ENCODE data around the gene TBX6.
A peak's percentile ranks its signal among the peaks of the same experiment; 100 is the strongest.

Gene TBX6

DNA sequence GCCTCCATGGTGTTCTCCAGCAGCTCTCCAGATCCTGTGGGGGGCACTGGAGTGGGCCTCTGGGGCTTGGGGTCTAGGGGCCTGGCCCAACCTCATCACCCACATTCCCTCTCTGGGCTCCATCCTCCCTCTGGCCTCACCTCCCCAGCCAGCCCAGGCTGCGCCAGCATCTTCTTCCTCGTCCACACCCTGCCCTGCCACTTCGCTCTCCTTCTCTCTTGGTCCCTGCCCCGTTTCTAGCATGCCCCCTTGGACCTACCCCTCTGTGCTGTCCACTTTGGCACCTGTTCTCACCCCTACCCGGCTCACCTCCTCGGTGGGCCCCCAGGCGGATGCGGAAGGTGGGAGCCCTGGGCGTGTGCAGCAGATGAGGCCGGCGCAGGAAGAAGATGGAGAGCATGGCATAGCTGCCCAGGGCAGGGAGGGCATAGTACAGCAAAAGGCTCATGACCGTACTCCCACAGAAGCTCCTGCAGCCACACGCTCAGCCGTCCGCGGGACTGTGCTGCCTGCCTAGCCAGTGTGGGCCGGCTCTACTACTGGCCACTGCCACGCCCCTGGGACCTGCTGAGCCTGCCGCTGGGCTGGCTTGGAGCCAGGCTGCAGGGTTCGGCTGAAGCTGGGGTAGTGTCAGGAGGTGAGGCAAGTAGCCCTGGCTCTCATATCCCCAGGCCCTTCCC lies 21.4 kb upstream of the TBX6 start, which contains the start of gene GDPD3:
Gene GDPD3, minus strand, starts transcription at position 507 of the 680 bp plus-strand sequence. Its CDS starts 59 bp downstream, at position 448.
- DNase-seq: peak; percentile 54

DNA sequence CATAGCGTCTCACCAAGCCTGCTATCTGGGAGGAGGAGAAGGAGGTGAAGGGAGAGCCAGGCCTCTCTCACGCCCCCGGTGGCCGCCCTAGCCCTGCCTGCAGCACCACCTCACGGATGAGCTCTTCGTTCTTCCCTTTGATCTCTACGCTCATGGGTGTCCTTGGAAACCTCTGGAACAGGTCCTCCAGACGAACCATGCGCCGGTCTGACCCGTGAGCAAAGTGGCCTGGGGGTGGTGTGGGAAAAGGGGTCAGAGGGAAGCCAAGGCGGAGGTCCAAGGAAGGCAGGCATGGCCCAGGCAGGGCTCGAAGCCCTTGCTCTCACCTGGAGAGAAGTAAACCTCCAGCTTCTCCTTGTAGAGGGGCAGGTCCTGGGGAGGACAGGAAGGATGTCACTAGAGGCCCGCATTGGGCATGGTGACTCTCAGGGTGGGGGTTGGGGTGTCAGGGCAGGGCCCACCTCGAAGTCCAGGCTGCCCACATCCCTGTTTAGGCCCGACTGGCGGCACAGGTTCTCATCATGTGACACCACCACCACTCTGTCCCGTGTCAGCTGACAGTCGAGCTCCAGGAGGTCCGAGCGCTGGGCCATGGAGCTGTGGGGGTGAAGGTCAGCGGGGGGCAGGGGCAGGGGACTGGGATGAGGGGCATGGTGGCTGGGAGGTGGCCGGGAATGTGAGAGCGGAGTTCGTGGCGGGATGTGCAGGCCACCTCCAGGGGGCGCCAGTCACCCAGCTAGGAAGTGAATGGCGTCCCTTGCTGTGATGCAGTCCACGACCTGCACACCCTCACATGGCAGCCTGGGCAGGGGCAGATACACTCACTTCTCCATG lies 20.7 kb upstream of the TBX6 start:
- DNase-seq: peak; percentile 65

DNA sequence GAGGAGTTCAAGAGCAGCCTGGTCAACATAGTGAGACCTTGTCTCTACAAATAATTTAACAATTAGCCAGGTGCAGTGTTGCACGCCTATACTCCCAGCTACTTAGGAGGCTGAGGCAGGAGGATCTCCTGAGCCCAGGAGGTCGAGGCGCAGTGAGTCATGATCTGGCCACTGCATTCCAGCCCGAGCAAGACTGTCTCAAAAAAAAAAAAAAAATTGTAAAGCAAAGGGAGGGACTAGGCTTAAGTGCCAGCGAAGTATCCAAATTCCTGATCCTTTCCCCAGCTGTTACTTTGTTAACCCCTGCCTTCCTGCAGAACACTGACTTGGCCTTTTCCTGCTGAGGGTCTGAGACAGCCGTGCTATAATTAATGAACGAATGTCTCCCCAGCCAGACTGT lies 18.9 kb upstream of the TBX6 start:
- DNase-seq: no peak

DNA sequence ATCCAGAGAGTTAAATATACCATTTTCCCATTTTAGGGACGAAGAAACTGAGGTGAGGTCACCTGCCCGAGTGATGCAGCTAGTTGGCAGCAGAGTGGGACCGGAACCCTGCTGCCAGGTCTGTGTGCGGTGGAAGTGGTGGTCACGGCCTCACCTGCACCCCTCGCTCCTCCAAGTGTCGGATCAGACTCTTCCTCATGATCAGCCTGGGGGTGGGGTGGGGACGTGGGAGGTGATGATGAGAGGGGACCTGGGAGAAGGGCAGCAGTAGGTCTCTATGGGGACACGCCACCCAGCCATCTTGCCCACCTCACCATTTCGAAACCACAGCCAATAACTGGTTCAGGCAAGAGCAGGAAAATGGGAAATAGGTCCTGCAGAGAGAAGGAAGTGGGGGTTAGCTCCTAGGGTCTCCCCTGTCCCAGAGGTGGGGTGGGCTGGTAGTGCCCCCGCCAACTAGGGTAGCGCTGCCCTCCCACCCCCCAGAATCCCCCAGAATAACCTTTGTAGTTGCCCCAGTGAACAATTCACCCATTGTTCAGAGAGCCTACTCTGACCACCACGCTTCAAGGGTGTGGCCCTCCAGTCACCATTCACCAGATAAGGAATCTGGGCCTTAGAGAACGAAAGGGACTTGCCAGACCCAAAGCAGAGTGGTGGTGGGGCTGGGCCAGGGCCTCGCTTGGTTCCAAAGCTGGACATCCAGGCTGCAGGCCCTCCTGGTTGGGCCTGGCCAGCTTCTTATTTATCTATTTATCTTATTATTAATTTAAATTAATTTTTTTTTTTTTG lies 16.5 kb upstream of the TBX6 start:
- DNase-seq: peak; percentile 71

DNA sequence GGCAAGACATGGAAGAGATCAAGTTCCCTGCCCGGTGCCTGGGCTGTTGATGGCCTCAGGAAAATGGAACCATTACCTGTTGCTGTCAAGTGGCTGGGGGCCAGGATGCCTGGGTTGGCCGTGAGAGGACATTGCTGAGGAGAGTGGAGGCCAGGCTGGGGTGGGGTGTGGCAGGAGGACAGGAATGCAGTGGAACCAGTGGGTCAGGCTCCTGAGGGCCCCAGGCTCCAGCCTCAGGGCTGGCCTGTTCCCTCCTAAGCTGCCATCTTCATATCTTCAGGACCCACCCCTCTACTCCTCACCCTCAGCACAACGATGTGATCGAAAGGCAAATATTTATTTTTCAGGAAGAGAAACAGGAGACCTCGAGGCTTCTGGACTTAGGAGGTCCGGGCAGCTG lies 12.8 kb upstream of the TBX6 start:
- DNase-seq: no peak

DNA sequence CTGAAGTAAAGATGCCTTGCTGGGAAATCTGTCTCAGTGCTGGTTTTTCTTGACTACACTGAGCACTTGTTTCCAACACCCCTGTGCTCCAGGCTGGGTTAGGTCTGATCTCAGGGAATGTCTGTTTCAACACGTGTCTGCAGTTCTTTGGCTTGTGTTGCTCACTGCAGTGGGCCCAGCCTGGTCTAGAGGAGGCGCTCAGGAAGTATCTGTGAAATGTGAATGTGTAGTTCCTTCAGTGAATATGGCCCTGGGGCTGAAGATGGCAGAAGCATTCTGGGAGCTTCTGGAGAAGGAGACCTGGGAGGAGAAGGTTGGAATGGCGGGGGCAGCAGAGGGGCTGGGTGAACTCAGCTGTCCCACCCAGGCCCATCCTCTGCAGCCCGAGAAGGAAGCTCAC lies 12.4 kb upstream of the TBX6 start:
- DNase-seq: no peak

DNA sequence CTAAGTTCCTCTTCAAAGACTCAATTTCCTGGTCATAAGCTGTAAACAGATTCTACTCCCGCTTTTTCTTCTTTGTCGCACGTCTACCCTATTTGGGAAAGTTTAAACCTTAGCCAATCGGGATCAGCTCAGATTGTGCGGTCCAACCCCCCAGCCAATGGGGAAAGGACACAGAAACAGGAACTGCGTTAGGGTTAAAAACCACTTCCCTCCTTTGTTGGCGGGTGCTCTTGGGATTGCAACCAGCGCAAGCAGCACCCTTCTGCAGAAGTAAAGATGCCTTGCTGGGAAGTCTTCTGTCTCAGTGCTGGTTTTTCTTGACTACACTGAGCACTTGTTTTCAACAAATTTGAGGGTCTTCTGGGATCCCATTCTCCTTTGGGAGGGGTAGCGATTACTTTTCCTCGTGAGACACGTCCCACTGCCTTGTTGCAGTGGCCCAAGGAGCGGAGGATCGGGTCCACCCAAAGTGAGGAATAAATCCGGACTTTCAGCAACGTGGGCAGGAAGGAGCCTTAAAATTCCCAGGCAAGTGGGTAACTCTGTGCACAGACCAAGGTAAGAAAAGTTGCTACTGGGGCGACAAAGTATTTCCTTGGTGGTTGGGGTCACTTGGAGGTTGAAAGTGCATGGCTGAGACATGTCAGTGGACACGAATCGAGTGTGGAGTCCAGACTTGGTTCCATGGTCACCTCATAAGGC lies 5.3 kb upstream of the TBX6 start:
- DNase-seq: peak; percentile 51

DNA sequence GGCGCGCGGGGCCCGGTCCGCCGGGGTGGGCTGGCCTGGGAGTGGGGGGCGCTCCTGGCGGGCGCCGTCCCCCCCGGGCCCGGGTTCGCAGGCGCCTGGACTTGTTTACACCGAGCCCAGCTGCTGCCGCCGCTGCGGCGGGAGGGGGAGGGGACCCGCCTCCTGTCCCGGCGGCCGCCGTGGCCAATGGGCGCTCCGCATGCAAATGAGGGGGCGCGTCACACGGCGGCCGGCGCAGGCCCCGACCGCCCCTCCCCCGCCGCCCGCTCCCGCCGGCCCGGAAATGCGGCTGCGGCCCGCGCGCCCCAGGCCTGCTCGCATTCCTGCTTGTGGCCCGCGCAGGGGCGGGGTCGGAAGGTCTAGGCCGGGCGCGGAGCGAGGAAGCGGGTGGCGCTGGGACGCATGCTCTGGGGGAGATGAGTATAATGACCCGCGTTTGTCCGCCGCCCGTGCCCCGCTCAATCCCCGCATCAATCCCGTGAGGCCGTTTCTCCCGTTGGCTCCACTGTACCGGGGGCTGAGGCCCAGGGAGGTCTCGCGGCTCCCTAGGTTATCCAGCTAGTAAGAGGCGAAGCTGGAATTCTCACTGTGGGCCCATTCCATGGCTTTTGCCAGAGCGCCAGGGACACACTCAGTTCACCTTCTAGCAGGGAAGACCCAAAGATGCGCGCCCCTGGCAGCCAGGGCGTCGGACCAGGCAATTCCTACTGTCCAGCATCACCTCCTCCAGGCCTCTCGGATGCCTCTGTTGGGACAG lies 4.6 kb upstream of the TBX6 start, which contains the start of gene YPEL3:
Gene YPEL3, minus strand, starts transcription at position 109 of the 757 bp plus-strand sequence. CDS start 731 bp downstream, outside the sequence.
- DNase-seq: peak; percentile 92

DNA sequence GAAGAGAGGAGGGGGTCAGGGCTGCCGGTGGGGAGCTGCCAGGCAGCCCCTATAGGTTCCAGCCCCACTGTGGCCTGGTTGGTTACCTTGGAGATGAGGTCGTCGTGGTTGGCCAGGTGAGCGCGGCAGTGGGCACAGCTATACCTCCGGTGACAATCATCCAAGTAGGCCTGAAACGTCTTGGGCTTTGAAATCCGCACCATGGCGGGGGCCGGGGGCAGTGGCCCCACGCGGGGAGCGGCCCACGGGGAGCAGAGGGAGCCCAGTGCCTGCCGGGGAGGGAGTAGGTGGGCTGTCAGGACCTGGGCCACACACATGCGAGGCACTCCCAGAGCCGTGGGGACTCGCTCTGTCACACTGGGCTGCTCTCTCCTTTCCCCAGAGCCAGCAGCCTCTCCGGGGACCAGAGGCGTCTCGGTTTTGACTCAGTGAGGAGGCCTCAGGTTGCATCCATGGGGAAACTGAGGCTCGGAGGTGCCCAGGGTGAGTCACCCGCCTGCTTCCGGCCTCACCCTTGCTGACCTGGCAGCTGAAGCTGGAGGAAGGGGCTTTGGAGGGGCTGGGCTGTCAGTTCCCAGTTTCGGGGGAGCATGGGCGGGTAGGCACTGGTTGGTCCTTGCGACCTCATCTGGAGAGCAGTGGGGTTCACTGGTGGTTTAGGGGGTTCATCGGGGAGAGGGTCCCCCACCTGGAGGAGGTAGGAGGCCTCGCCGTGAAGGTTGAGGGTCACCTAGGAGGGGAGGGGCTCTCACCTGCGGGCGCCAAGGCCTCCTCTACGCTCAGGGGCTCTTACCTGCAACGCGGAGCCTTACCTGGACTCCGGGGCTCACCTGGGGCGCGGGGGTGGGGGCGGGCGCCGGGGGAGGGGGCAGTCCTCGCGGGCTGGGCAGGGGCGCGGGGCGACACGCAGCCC lies 3.7 kb upstream of the TBX6 start:
- no peak for DNase-seq

DNA sequence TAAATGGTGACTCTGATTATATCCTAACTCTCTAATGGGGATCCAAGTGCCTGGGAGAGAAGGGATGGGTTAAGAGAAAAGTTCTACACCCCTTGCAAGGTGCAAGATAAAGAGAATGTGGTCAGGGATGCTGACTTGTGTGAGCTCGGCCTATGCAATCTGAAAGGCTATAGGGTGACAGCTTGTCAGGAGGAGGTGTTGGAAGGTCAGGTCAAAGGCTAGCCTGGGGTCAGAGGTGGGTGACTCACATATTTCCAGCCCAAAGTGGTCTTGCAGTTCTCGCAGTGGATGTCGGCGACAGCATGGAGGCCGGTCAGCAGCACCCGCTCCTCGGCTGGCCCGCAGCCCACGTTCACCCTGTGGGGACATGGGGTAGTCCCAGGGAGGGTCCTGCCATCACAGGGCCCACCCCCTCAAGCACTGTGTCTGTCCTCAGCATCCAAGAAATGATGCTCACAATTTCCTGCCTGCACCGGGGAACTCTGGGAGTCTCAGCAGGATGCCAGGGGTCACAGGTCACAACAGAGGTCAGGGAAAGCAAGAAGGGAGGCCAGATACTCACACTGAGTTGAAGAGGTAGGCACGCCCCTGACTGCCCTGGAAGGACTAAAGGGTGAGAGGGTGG lies 2.9 kb upstream of the TBX6 start:
- DNase-seq: peak; percentile 34

DNA sequence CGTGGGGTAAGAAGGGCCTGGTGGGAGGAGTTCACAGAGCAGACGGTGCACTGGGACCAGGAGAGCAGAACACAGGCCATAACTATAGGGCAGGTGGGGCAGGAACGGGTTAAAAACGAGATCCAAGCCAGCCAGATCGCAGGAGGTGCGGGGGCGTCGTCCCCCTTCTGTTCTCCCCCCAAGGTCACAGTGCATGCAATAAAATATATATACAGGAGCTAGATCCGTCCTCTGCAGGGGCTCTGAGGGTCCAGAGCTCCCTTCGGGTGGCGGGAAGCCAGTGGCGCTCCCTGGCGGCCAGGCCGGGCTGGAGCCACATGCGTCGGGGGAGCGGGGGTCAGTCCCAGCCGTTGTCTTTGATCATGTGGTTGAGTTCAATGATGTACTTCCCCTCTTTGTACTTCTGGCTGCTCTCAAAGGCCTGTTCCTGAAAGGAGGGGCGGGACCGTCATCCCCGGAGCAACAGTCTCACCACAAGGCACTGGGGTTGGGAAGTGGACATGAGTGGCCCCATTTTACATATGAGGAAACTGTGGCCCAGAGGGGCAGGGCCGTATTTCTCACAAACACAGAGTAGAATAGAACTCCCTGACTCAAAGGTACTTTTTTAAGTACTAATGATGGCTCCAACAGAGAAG lies 768 bp upstream of the TBX6 start:
- DNase-seq: peak; percentile 94

DNA sequence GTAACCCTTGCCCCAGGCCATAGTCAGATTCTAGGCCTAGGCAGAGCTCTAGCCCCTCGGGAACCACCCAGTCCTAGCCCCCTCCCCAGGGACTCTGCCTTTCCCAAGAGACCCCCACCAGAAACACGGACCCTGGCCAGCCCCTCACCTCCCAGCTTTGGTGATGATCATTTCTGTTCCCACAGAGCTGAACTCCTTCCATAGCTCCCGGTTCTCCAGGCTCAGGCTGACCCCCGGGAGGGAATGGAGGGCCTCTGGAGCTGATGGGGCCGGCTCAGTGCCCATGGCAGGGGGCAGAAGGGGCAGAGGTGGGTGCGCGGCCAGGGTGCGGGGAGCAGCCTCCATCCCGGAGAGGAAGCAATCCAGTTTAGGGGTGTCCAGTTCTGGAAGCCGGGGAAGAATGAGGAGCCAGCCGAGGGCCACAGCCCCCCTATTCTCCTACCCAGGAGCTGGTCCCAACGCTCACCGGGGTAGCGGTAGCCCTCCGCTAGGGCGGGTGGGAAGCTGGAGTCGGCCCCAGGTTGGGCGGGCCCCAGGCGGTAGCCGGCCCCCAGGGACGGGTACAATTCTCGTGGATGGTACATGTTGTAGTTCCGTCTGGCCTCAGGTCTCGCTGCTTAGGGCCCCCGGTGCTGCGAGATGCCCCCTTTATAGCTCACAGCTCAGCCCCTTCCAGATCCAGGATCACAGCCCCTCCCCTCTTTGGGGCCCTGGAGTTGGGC lies 953 bp downstream of the TBX6 start:
- DNase-seq: no peak

DNA sequence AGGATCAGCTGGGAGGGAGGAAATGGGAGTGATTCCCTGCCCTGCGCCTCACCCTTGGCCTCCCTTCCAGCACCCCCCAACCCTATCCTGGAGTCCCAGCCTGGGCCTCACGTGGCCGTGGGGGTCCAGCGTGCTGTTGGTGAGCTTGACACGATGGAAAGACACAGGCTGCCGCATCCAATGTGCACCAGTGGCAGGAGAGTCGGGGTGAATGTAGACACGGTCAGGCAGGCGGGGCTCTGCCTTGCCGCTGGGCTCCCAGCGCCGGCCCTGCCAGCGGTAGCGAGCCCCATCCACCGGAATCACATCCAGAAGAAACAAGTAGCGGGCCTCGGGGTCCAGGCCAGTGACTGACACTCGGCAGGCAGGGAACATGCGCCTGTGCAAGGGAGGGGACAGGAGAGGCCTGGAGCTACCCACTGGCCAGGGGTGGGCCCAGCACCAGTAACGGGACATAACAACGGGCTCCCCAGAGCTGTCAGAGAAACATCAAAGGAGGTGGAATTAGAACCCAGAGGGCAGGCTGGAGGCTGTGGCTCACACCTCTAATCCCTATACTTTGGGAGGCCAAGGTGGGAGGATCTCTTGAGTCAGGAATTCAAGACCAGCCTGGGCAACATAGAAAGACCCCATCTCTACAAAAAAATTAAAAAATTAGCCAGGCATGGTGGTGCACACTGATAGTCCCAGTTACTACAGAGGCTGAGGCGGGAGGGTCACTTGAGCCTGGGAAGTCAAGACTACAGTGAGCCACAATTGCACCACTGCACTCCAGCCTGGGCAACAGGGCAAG lies 2.7 kb downstream of the TBX6 start:
- DNase-seq: no peak

DNA sequence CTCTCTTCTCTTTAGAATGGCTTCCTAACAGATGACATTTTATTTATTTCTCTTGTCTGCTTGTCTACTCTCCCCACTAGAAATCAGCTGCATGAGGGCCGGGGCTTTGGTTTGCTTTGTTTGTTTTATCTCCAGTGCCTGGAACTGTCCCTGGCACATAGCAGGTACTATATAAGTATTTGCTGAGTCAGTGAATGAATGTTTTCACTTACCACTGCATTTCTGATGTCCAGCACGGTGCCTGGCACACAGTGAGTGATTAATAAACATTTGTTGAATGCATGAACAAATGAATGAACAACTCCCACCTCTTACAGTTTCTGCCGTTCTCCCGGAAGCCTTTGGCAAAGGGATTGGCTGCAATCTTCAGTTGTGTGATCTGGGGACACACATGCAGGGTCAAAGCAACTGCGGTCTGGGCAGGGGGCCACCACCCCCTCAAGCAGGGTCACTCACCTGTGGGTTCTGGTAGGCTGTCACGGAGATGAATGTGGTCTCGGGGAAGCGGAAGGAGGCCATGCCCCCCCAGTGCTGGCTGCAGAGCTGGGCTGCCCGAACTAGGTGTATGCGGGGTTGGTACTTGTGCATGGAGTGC lies 3.4 kb downstream of the TBX6 start:
- DNase-seq: no peak

DNA sequence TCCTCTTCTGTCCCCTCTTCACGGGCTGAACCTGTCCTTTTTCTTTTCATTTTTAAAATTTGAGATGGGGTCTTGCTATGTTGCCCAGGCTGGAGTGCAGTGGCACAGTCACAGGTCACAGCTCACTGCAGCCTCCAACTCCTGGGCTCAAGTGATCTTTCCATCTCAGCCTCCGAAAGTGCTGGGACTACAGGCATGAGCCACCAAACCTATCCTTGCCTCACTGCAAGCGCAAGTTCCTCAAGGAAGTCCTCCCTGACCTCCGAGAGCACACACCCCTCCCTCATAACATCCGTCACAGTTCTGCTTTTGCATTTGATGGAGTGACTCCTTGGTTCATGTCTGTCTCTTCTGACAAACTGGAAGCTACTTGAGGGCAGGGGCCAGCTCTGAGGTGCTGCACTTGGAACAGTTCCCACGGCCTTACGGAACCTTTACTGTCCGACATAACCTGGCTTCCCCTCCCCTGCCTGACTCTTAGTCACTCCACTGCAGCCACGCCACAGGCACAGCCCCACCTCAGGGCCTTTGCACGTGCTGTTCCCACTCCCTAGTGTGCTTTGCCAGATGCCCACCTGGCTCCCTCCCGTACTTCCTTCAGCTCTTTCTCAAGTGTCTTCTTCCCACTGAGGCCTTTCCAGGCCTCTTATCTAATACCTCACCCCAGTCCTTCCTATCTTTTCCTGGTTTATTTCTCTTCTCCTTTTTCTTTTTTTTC lies 4.4 kb downstream of the TBX6 start:
- DNase-seq: no peak

DNA sequence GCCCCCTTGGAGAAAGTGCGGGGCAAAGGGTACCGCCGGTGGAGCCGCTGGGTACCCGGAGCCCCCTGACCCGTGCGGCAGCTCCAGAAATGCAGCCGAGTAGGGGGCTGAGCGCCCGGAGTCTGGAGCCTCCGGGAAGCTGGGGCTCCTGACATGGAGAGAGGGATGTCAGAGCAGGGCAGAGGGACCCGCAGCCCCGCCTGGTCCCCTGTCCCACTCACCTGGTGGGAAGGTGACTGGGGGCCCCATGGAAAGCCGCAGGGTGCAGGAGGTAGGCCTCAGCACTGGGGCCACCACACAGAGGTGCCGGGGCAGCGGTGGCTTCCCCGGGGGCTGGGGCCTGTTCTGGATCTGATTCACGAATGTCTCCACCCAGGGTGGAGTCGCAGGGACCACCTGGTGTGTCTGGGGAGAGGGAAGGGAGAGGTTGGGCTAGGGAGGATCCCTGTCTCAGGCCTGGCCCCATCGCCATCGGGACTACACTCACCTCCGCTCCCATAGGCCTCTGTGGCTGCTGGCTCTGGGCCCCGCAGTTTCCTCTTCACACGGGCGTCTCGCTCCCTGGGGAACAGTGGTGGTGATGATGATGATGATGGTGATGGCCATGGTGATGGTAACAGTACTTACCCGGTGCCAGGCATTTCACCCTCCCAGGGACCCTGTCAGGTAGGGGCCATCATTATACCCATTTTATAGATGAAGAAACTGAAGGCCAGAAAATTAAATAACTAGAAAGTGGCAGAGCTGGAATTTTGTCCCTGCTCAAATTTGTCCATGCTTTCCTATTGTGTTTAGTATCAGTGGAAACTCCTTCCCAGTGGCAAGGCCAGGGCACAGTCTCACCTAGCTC lies 5.2 kb downstream of the TBX6 start:
- no peak for DNase-seq
